Neural progenitor cell (in vitro differentiated cells): ENCODE measurements around the gene ITGA8. TPM values are rescaled to one million over a fixed set of nuclear protein-coding genes. Genes with fewer than 3 reads are reported as not detected.
A peak's percentile ranks its signal among the peaks of the same experiment; 100 is the strongest.
"Not testable (repeated sequence)": the region's sequence is repeated elsewhere in the genome, so short reads cannot be mapped to it uniquely, and the experiment has no call there.

ENCODE experiments used
- DNase-seq: peaks from one replicate; pipeline ENCODE4 v3.0.0-alpha.2; 2016; ENCODE audit warnings: low spot score
- H2AFZ ChIP-seq: fragments of 200-600 bp; sonication (generic); replicated peaks from 2 replicates; pipeline ENCODE4 v1.6.1; 2016; ENCODE audit warnings: antibody characterized with exemption
- H3F3A ChIP-seq: fragments of 200-600 bp; sonication (generic); 2 replicates; pipeline ENCODE4 v1.6.1; 2016; ENCODE audit warnings: antibody characterized with exemption, low read depth
- H3K27ac ChIP-seq: fragments of 200-600 bp; sonication (generic); 2 replicates; pipeline ENCODE4 v1.5.1; 2016; ENCODE audit warnings: mild to moderate bottlenecking
- H3K27me3 ChIP-seq: fragments of 200-600 bp; sonication (generic); 2 replicates; pipeline ENCODE4 v1.6.1; 2016; ENCODE audit warnings: mild to moderate bottlenecking, moderate library complexity
- H3K36me3 ChIP-seq: fragments of 200-600 bp; sonication (generic); 2 replicates; pipeline ENCODE4 v1.5.1; 2016
- H3K4me1 ChIP-seq: fragments of 200-600 bp; sonication (generic); 2 replicates; pipeline ENCODE4 v1.6.1; 2016; ENCODE audit warnings: mixed run types
- H3K4me2 ChIP-seq: fragments of 200-600 bp; sonication (generic); 2 replicates; pipeline ENCODE4 v1.6.1; 2016
- H3K4me3 ChIP-seq: fragments of 200-600 bp; sonication (generic); 2 replicates; pipeline ENCODE4 v1.5.1; 2016
- H3K79me2 ChIP-seq: fragments of 200-600 bp; sonication (generic); 2 replicates; pipeline ENCODE4 v1.6.1; 2016; ENCODE audit warnings: low read depth
- H3K9ac ChIP-seq: fragments of 200-600 bp; sonication (generic); 2 replicates; pipeline ENCODE4 v1.6.1; 2016
- H3K9me3 ChIP-seq: fragments of 200-600 bp; sonication (generic); 2 replicates; pipeline ENCODE4 v1.5.1; 2016; ENCODE audit warnings: low read depth
- H4K20me1 ChIP-seq: fragments of 200-600 bp; sonication (generic); 2 replicates; pipeline ENCODE4 v1.6.1; 2016; ENCODE audit warnings: low read depth
- H3K27ac Mint-ChIP-seq: 3 replicates; pipeline ENCODE4 v1.8.0; 2021; ENCODE audit warnings: mixed read lengths
- H3K27me3 Mint-ChIP-seq: 2 replicates; pipeline ENCODE4 v1.8.0; 2022; ENCODE audit warnings: low read depth, mild to moderate bottlenecking, inconsistent platforms, moderate library complexity, mixed read lengths; ENCODE audit not compliant: insufficient read depth
- H3K36me3 Mint-ChIP-seq: 3 replicates; pipeline ENCODE4 v1.8.0; 2021; ENCODE audit warnings: mixed read lengths
- H3K4me1 Mint-ChIP-seq: 3 replicates; pipeline ENCODE4 v1.8.0; 2021; ENCODE audit warnings: mixed read lengths
- H3K4me3 Mint-ChIP-seq: 3 replicates; pipeline ENCODE4 v1.8.0; 2021; ENCODE audit warnings: mild to moderate bottlenecking, moderate library complexity, mixed read lengths
- H3K9me3 Mint-ChIP-seq: 3 replicates; pipeline ENCODE4 v1.8.0; 2020; ENCODE audit warnings: mixed read lengths
- EZH2 ChIP-seq: fragments of 200-600 bp; sonication (generic); IDR thresholded peaks from 2 replicates; pipeline ENCODE4 v1.6.1; 2017; ENCODE audit warnings: antibody characterized with exemption, mild to moderate bottlenecking, moderate library complexity
- EZH2phosphoT487 ChIP-seq: fragments of 200-600 bp; sonication (generic); IDR thresholded peaks from 2 replicates; pipeline ENCODE4 v1.6.1; 2017; ENCODE audit warnings: antibody characterized with exemption
- total RNA-seq: library from RNA; depleted of rRNA; stranded (reverse); fragments of >200 nt; gene quantifications from 2 replicates; pipeline ENCODE4 v1.2.3, GENCODE V29; 2015; ENCODE audit warnings: low replicate concordance
- TF ChIP-seq, protein P1 (sequence below): fragments of 200-600 bp; sonication (generic); IDR thresholded peaks from 2 replicates; pipeline ENCODE4 v1.5.1; 2017; ENCODE audit warnings: antibody characterized with exemption, mild to moderate bottlenecking

Gene ITGA8
- total RNA-seq, 1 donor from 2014 or later: 0.15 TPM

DNA sequence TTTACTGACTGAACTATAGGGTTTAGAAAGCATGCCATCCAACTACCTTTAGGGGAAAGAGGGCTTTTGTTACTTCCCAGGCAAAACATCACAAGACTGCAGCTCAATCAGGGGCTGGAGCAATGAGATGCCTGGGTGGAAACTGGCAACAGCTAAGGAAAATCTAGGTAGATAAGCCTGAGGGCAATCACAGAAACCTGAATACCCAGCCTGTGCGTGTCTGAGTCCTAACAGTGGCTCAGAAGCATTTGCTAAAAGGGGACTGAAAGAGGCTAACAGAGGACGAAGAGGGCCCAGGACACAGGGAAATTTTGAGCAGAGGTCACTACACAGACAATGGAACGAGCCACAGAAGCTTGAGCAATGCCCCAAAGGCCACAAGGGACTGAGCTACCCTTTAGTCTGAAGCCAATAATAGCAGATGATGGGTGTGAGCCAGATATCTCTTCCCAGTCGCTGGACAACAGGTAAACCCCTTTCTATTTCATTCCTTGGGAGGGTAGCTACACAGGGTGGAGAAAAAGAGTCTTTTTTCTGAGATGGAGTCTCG lies 79.1 kb downstream of the ITGA8 start:
- H3K27me3 ChIP-seq: no peaks in the 10 kb centered on the region
- H3K4me1 Mint-ChIP-seq: peaks cover 6% of the 10 kb centered on the region
- DNase-seq: no peak
- no peak overlapping the region for H3K4me3 ChIP-seq
- H2AFZ ChIP-seq: peak overlapping the region; percentile 76
- TF ChIP-seq EZH2phosphoT487 (no peak), EZH2 (no peak)
- TF ChIP-seq, protein P1, sequence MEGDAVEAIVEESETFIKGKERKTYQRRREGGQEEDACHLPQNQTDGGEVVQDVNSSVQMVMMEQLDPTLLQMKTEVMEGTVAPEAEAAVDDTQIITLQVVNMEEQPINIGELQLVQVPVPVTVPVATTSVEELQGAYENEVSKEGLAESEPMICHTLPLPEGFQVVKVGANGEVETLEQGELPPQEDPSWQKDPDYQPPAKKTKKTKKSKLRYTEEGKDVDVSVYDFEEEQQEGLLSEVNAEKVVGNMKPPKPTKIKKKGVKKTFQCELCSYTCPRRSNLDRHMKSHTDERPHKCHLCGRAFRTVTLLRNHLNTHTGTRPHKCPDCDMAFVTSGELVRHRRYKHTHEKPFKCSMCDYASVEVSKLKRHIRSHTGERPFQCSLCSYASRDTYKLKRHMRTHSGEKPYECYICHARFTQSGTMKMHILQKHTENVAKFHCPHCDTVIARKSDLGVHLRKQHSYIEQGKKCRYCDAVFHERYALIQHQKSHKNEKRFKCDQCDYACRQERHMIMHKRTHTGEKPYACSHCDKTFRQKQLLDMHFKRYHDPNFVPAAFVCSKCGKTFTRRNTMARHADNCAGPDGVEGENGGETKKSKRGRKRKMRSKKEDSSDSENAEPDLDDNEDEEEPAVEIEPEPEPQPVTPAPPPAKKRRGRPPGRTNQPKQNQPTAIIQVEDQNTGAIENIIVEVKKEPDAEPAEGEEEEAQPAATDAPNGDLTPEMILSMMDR: no peak
- H3K79me2 ChIP-seq: no peaks in the 10 kb centered on the region
- no peaks in the 10 kb centered on the region for H3K4me1 ChIP-seq
- no peaks in the 10 kb centered on the region for H3K27me3 Mint-ChIP-seq
- H3K9me3 Mint-ChIP-seq: no peaks in the 10 kb centered on the region
- no peaks in the 10 kb centered on the region for H4K20me1 ChIP-seq
- H3K36me3 ChIP-seq: no peaks in the 10 kb centered on the region
- H3K27ac Mint-ChIP-seq: no peak overlapping the region
- H3K4me3 Mint-ChIP-seq: no peak overlapping the region
- H3K4me2 ChIP-seq: no peak overlapping the region
- H3K9ac ChIP-seq: no peak overlapping the region
- H3K36me3 Mint-ChIP-seq: no peaks in the 10 kb centered on the region
- no peaks in the 10 kb centered on the region for H3F3A ChIP-seq
- H3K9me3 ChIP-seq: no peaks in the 10 kb centered on the region
- H3K27ac ChIP-seq: no peak overlapping the region

DNA sequence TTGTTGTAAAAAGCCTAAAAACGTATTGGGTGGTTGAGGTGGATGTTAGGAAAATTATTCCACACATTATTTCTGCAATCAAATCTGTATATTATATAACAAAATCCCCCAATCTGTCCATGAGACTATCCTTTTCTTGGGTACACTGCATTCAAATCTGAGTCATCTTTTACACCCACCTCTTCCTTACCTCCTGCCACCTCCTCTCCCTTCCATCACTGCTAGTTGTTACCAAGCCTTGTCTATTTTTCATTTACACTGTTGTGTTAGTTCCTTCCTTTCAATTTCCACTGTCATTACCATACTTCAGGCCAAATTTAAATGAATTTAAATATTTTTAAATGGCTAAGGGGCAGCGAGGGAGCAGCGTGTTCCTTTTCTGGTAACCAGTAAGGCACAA lies 83.3 kb downstream of the ITGA8 start:
- no peaks in the 10 kb centered on the region for H3K36me3 ChIP-seq
- H3K4me1 Mint-ChIP-seq: peaks cover 6% of the 10 kb centered on the region
- H3K9ac ChIP-seq: no peak overlapping the region
- H3K27me3 ChIP-seq: no peaks in the 10 kb centered on the region
- no peak overlapping the region for H3K4me3 Mint-ChIP-seq
- H3K4me1 ChIP-seq: no peaks in the 10 kb centered on the region
- H3K9me3 ChIP-seq: no peaks in the 10 kb centered on the region
- H3K9me3 Mint-ChIP-seq: no peaks in the 10 kb centered on the region
- H4K20me1 ChIP-seq: no peaks in the 10 kb centered on the region
- H3K4me3 ChIP-seq: no peak overlapping the region
- TF ChIP-seq EZH2phosphoT487 (peak; percentile 3), EZH2 (no peak)
- TF ChIP-seq, protein P1: no peak
- H3K27ac Mint-ChIP-seq: no peak overlapping the region
- no peaks in the 10 kb centered on the region for H3F3A ChIP-seq
- H3K36me3 Mint-ChIP-seq: no peaks in the 10 kb centered on the region
- DNase-seq: no peak
- no peaks in the 10 kb centered on the region for H3K27me3 Mint-ChIP-seq
- no peak overlapping the region for H3K4me2 ChIP-seq
- no peak overlapping the region for H2AFZ ChIP-seq
- no peaks in the 10 kb centered on the region for H3K79me2 ChIP-seq
- H3K27ac ChIP-seq: no peak overlapping the region

DNA sequence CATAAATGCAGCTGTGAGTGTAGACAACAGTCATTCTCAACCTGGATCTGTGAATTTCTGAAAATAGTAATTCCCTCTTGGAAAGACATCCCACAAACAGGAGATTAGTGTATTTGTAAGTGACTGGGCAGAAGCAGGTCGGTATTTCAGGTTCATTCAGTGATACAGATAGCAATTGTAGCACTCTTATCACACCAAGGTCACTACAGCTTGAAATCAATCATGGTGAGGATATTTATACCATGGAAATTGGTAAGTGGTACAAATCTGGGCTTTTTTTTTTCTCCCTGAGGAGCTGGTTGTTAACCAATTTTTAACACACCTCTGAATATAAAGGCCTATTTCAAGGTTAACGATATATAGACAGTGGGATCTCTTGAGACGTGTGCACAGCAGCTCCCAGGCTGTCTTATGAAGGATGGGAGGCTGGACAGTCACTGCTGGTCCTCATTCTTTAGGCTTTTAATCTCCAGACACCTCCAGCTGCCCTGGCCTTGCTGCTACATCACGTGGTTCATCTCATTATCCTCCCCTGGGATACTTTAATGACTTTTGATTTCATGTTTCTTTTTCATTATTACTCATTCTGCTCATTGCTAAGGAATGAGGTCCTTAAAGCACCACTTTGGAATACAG lies 87.1 kb downstream of the ITGA8 start:
- no peaks in the 10 kb centered on the region for H4K20me1 ChIP-seq
- no peak for DNase-seq
- no peaks in the 10 kb centered on the region for H3K4me1 ChIP-seq
- no peaks in the 10 kb centered on the region for H3K9me3 Mint-ChIP-seq
- H3K36me3 Mint-ChIP-seq: no peaks in the 10 kb centered on the region
- H3K9me3 ChIP-seq: no peaks in the 10 kb centered on the region
- no peaks in the 10 kb centered on the region for H3K36me3 ChIP-seq
- H3F3A ChIP-seq: no peaks in the 10 kb centered on the region
- no peak for TF ChIP-seq EZH2
- TF ChIP-seq, protein P1: no peak
- TF ChIP-seq EZH2phosphoT487: no peak
- no peak overlapping the region for H3K4me3 Mint-ChIP-seq
- H3K4me3 ChIP-seq: no peak overlapping the region
- H3K27me3 ChIP-seq: no peaks in the 10 kb centered on the region
- no peak overlapping the region for H3K9ac ChIP-seq
- H3K27me3 Mint-ChIP-seq: no peaks in the 10 kb centered on the region
- no peak overlapping the region for H3K27ac ChIP-seq
- no peak overlapping the region for H3K4me2 ChIP-seq
- H3K4me1 Mint-ChIP-seq: peaks cover 6% of the 10 kb centered on the region
- H2AFZ ChIP-seq: no peak overlapping the region
- no peaks in the 10 kb centered on the region for H3K79me2 ChIP-seq
- H3K27ac Mint-ChIP-seq: no peak overlapping the region

DNA sequence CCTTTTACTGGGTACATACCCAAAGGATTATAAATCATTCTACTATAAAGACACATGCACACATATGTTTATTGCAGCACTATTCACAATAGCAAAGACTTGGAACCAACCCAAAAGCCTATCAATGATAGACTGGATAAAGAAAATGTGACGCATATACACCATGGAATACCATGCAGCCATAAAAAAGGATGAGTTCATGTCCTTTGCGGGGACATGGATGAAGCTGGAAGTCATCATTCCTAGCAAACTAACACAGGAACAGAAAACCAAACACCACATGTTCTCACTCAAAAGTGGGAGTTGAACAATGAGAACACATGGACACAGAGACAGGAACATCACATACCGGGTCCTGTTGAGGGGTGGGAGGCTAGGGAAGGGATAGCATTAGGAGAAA lies 88.5 kb downstream of the ITGA8 start:
- not testable (repeated sequence) for H3K27me3 ChIP-seq, H3K27ac ChIP-seq, H3K36me3 ChIP-seq, H3K9me3 Mint-ChIP-seq, H3K9ac ChIP-seq, H2AFZ ChIP-seq, H3K36me3 Mint-ChIP-seq, H3K27me3 Mint-ChIP-seq, H3F3A ChIP-seq, H3K4me3 Mint-ChIP-seq, H3K79me2 ChIP-seq, H3K4me1 ChIP-seq, H4K20me1 ChIP-seq, DNase-seq, H3K4me2 ChIP-seq, H3K27ac Mint-ChIP-seq, H3K9me3 ChIP-seq, H3K4me1 Mint-ChIP-seq, H3K4me3 ChIP-seq
